ENCODE data around the gene DAB2. TPM values are rescaled to one million over a fixed set of nuclear protein-coding genes. Genes with fewer than 3 reads are reported as not detected.

DAB2 gene
- polyA plus RNA-seq (2013, experiment 1 of 2; ENCODE audit: insufficient read length), result 152 TPM
- 114 TPM for polyA plus RNA-seq (2013, experiment 2 of 2; ENCODE audit: insufficient read length)

DNA sequence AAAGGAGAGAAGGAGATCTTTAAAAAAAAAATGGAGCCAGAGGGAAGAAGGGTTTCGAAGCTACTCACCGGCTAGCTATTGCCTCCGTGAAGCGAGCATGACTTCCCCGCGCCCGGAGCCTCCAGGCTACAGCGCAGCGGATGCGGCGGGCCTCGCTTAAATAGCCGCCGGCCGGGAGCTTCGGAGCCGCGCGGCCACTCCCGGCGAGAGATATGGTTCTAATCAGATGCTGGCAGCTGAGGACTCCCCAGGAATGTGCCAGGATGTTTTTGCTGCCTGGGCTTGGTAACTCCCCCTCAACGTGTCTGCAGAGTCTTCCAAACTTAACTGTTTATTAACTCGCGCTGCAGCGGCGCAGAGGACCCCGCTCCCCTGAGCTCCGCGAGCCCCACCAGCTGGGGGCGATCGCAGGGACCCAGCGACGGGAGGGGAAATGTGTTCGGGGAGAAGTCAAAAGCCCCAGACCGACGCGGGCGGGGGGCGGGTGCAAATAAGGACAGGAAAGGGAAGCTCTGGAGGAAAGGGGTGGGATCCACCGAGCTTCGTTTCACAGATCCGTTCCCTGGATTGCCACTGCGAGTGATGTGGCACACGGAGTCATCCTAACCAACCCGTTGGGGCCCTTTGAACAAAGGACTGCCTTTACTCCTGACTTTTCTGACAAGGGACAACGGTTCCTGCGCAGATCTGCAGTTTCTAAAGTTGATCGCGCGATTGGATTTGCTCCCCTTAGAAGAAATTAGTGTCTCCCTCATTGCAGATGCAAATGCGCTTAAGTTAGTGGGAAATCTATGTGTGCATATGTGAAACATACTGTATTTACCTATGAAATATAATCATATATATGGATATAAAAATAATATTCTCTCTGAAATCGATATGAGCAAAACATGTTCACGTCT, at the start of gene DAB2:
Gene DAB2, minus strand, starts transcription at position 245 of the 902 bp plus-strand sequence. CDS start 30,660 bp downstream, outside the sequence.
- DNase-seq, result peak; percentile 98

DNA sequence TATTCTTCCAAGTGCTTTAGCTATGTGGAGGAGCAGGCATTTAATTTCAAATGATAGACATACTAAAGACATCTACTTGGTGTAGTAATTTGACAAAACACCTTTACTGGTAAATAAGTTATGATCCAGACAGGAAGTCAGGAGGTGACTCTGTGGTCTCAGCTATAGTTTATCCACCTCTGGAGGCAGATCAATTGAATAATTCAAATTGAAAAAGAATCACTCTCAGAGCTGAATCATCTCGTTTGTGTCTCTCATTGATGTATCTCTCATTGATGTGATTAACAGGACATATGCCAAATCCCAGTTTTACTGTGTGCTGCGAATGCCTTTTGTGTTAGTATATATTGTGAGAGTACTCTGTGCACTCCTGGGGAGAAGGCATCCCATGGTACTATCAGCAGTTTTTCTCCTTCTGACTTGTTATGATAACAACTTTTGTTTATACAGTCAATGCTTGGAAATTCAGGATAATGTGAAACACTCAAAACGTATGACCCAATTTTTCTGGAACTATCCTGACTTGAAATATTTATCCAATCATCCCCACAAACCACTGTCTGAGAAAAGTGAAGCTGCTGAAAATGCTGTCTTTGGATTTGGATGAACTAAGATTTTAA, 48.5 kb upstream of the DAB2 start:
- peak; percentile 98 for DNase-seq

GRCh38 chr5:39471836-39472508, 47.2 kb upstream of the DAB2 start:
- peak; percentile 58 for DNase-seq

GRCh38 chr5:39470811-39471210, 46.0 kb upstream of the DAB2 start:
- DNase-seq, result no peak

DNA sequence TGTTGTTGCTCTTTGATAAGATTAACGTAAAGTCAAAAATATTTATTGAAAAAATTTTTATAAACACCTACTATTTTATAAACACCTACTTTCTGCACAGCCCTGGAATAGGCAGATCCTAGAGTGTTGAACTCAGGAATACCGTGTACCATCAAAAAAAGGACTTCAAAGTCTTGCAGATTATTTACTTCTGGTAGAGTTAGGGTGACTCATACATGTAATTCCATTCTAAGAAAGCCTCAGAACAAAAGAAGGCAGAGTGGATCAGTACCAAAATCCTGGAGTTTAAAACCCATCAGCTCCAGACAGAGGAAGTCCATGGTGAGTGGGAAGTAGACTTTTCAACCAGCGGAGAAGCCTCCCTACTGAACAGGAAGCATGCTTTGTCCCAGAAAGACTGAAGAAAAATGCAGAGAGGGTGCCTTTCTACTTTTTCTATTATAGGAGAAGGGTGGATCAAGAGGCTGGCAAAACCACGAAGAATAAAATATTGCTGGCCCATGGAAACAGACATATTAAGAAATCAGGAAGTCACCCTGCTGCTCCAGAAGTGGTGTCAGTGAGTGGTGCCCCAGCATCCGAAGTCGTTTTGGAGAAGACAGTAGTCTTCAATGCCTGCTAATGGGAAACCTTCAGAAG, 45.1 kb upstream of the DAB2 start:
- no peak for DNase-seq

- no peak for DNase-seq
Measured at GRCh38 chr5:39469176-39469575, 44.4 kb upstream of the DAB2 start.

DNA sequence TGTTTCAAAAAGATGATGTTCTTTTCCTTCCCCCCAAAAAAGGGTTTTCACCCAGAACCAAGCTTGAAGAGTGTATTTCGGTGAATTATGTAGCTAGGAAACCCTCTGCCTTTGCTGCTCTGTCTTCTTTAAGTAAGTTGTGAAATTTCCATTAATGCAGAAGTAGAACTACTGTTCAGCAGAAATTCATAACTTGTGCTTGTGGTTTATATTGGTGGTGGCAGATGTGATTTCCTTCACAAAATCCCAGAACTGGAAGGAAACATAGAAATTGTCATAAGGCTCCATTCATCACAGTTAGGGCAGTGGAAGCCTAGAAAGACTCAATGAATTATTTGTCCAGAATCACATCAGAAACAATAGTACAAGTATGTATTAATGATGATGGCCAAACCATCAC, 42.1 kb upstream of the DAB2 start:
- DNase-seq, result no peak

- no peak for DNase-seq
Measured at GRCh38 chr5:39465843-39466242, 41.1 kb upstream of the DAB2 start.

DNA sequence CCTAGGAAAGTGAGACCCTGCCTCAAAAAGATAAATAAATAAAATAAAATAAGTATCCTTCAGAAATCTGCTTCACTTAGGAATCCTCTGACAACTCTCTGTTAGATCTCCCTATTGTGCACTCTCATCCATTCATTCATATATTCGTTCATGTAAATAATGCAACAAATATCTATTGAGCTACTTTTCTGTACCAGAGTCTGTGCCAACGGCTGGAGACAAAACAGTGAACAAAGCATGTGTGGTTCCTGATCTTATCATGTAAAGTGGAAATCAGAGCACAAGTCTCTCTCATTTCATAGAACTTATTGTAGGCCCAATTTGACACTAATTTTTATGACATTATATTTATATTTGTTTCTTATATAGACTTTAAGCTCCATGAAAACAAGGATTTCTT, 40.3 kb upstream of the DAB2 start:
- DNase-seq, result no peak

GRCh38 chr5:39464088-39464487, 39.3 kb upstream of the DAB2 start:
- DNase-seq, result no peak

DNA sequence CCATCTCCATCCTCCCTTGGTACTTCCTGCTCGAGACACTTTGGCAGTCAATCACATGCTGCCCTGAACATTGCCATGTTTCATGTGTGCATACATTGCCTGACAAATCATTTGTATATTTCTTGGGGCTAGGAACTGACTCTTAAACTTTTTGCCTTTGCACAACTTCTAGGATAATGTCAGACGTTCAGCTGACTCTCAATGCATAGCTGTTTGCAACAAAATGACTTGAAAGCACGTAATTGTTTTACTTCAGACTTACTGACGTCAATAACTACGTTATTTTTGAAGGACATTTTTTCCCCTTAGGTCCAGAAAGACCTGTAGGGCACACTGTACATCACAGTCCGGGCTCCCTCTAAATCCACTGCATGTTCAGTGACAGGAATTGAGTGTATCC, 37.4 kb upstream of the DAB2 start:
- no peak for DNase-seq

- no peak for DNase-seq
Measured at GRCh38 chr5:39461007-39461682, 36.4 kb upstream of the DAB2 start.

- no peak for DNase-seq
Measured at GRCh38 chr5:39459907-39460306, 35.1 kb upstream of the DAB2 start.

- DNase-seq, result no peak
Measured at GRCh38 chr5:39459071-39459470, 34.3 kb upstream of the DAB2 start.

- no peak for DNase-seq
Measured at GRCh38 chr5:39455645-39456044, 30.9 kb upstream of the DAB2 start.

- DNase-seq, result peak; percentile 74
Measured at GRCh38 chr5:39453606-39454005, 28.8 kb upstream of the DAB2 start.

- DNase-seq, result peak; percentile 87
Measured at GRCh38 chr5:39452846-39453245, 28.1 kb upstream of the DAB2 start.

GRCh38 chr5:39451276-39451941, 26.6 kb upstream of the DAB2 start:
- no peak for DNase-seq

GRCh38 chr5:39450487-39450886, 25.7 kb upstream of the DAB2 start:
- no peak for DNase-seq

- no peak for DNase-seq
Measured at GRCh38 chr5:39449591-39449990, 24.8 kb upstream of the DAB2 start.

DNA sequence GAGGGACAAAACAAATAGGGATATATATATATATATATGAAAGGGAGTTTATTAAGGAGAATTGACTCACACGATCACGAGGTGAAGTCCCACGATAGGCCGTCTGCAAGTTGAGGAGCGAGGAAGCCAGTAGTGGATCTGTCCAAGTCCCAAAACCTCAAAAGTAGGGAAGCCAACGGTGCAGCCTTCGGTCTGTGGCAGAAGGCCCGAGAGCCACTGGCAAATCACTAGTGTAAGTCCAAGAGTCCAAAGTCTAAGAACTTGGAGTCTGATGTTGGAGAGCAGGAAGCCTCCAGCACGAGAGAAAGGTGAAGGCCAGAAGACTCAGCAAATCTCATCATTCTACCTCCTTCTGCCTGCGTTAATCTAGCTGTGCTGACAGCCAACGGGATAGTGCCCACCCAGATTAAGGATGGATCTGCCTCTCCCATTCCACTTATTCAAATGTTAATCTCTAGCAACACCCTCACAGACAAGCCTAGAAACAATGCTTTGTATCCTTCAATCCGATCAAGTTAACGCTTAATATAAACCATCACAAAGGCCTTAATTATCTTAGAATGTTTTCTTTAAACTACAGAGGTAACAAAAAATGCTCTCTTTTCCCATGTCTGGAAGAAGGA, 23.8 kb upstream of the DAB2 start:
- no peak for DNase-seq

Measured in fibroblast of skin of back (primary cell).